HepG2 (cell line): ENCODE measurements around the gene TMOD3. TPM values are rescaled to one million over a fixed set of nuclear protein-coding genes. Genes with fewer than 3 reads are reported as not detected.

Experiments used
- ATAC-seq: fragments of 200-7000 bp; cut with Tn5 transposase; 3 replicates; pipeline ENCODE4 v1.9.1; 2020; ENCODE audit warnings: mild to moderate bottlenecking, moderate library complexity
- BruUV-seq: library from RNA; stranded (reverse); fragments of 400-500 nt; replicated peaks from 2 replicates; lab custom pipeline; 2021; lab: Mats Ljungman, UMichigan
- CTCF ChIA-PET: fragments of 300-600 bp; formaldehyde crosslinking; extraction: SDS; loops from one replicate; lab custom pipeline; 2021; ENCODE audit warnings: low total read pairs, inconsistent platforms, low intra/inter-chr PET ratio; lab: Yijun Ruan, JAX
- POLR2A ChIA-PET: fragments of 350-600 bp; sonication (Branson Sonifier 250); formaldehyde crosslinking; loops from one replicate; lab custom pipeline; 2020; ENCODE audit warnings: antibody characterized with exemption, inconsistent platforms; lab: Yijun Ruan, JAX
- DNase-seq: peaks from one replicate; pipeline ENCODE4 v3.0.0-alpha.2; 2015; ENCODE audit warnings: low spot score
- FAIRE-seq: peaks from 3 replicates; lab custom pipeline; 2011; peaks lifted over from hg19 to GRCh38; lab: Jason Lieb, UNC
- H2AFZ ChIP-seq: one replicate; pipeline ENCODE4 v1.6.1; 2011; ENCODE audit warnings: low read length, inconsistent platforms
- H3K27ac ChIP-seq: fragments of 300-600 bp; 3 replicates; pipeline ENCODE4 v1.8.0; 2011; ENCODE audit warnings: mixed run types, mild to moderate bottlenecking, mixed read lengths, low read length, inconsistent platforms; ENCODE audit not compliant: insufficient read depth; ENCODE audit errors: extremely low read length
- H3K27me3 ChIP-seq, 2 experiments: fragments of 200-600 bp in 1 of 2; 2 replicates in 1 of 2; 3 replicates in 1 of 2; pipeline versions ENCODE4 v1.6.0 to v1.8.0; 2011; ENCODE audit warnings: low read length in 2 of 2, mild to moderate bottlenecking in 2 of 2, moderate library complexity in 2 of 2, inconsistent platforms in 1 of 2; ENCODE audit not compliant: insufficient read depth in 2 of 2, control insufficient read depth in 1 of 2
- H3K36me3 ChIP-seq, 2 experiments: fragments of 200-600 bp in 1 of 2; replicated peaks in 1 of 2; 2 replicates in 1 of 2; 3 replicates in 1 of 2; pipeline versions ENCODE4 v1.5.1 to v1.8.0; 2011; ENCODE audit warnings: low read length in 2 of 2, inconsistent platforms in 1 of 2; ENCODE audit not compliant: insufficient read depth in 2 of 2, control insufficient read depth in 1 of 2
- H3K4me1 ChIP-seq: 2 replicates; pipeline ENCODE4 v1.5.1; 2012; ENCODE audit warnings: low read length, inconsistent platforms; ENCODE audit not compliant: insufficient read depth
- H3K4me2 ChIP-seq: 2 replicates; pipeline ENCODE4 v1.6.0; 2011; ENCODE audit warnings: low read depth, low read length, inconsistent platforms
- H3K4me3 ChIP-seq, 3 experiments: fragments of 200-600 bp in 1 of 3; sonication (generic), shearing (Covaris generic) in 1 of 3; replicated peaks in 1 of 3; 2 replicates each; pipeline ENCODE4 v1.5.1; 2011 to 2016; ENCODE audit warnings: low read length in 3 of 3, inconsistent platforms in 2 of 3, low read depth in 2 of 3, mild to moderate bottlenecking in 2 of 3, control low read depth in 1 of 3, mixed read lengths in 1 of 3; ENCODE audit not compliant: insufficient read depth in 1 of 3
- H3K79me2 ChIP-seq: one replicate; pipeline ENCODE4 v1.6.1; 2011; ENCODE audit warnings: low read length, inconsistent platforms; ENCODE audit not compliant: insufficient read depth
- H3K9ac ChIP-seq: 2 replicates; pipeline ENCODE4 v1.6.0; 2011; ENCODE audit warnings: mild to moderate bottlenecking, low read depth, low read length, inconsistent platforms; ENCODE audit not compliant: insufficient read depth
- H3K9me3 ChIP-seq: 2 replicates; pipeline ENCODE4 v1.5.1; 2012; ENCODE audit warnings: mild to moderate bottlenecking, low read length
- H4K20me1 ChIP-seq: 2 replicates; pipeline ENCODE4 v1.6.0; 2011; ENCODE audit warnings: inconsistent platforms, mild to moderate bottlenecking, low read length, moderate library complexity; ENCODE audit not compliant: insufficient read depth
- KDM3A ChIP-seq: IDR thresholded peaks from 2 replicates; pipeline ENCODE4 v1.6.1; 2018; ENCODE audit warnings: low read depth, missing compliant biosample characterization
- MTA3 ChIP-seq: sonication (generic); formaldehyde crosslinking; IDR thresholded peaks from 2 replicates; pipeline ENCODE4 v1.4.0; 2020; ENCODE audit warnings: missing genetic modification reagents
- PCBP1 ChIP-seq: fragments of 200-400 bp; formaldehyde crosslinking; IDR thresholded peaks from 2 replicates; pipeline ENCODE4 v1.6.1; 2017; ENCODE audit warnings: mild to moderate bottlenecking, low read depth, low read length, borderline replicate concordance
- RARA ChIP-seq: IDR thresholded peaks from 2 replicates; pipeline ENCODE4 v1.6.1; 2016; ENCODE audit warnings: missing genetic modification reagents, missing compliant biosample characterization
- SKI ChIP-seq: fragments of 450-650 bp; IDR thresholded peaks from one replicate; pipeline ENCODE4 v1.6.1; 2018; ENCODE audit warnings: mild to moderate bottlenecking; ENCODE audit not compliant: partially characterized antibody
- SMARCE1 ChIP-seq: fragments of 450-650 bp; IDR thresholded peaks from 2 replicates; pipeline ENCODE4 v1.6.1; 2017; ENCODE audit warnings: borderline replicate concordance
- ZNF17 ChIP-seq: sonication (generic); formaldehyde crosslinking; IDR thresholded peaks from 2 replicates; pipeline ENCODE4 v1.5.0; 2020; ENCODE audit warnings: mild to moderate bottlenecking, missing genetic modification reagents
- ZNF512B ChIP-seq: sonication (generic); formaldehyde crosslinking; IDR thresholded peaks from 2 replicates; pipeline ENCODE4 v1.5.1; 2020; ENCODE audit warnings: missing genetic modification reagents, mild to moderate bottlenecking, borderline replicate concordance
- ZNF609 ChIP-seq: sonication (generic); formaldehyde crosslinking; IDR thresholded peaks from 2 replicates; pipeline ENCODE4 v1.4.0; 2020; ENCODE audit warnings: mild to moderate bottlenecking, missing genetic modification reagents, borderline replicate concordance
- ZNF7 ChIP-seq: IDR thresholded peaks from 2 replicates; pipeline ENCODE4 v1.6.1; 2016; ENCODE audit warnings: missing biosample characterization, missing genetic modification reagents
- WGBS: methylation state at CpG from one replicate; pipeline ENCODE4 v1.1.6; 2017; ENCODE audit warnings: low lambda C conversion rate; 5-methylcytosine and 5-hydroxymethylcytosine counted together
- in situ Hi-C: cut with HindIII; loops from 2 replicates; pipeline ENCODE4 v1.10.0; 2017; ENCODE audit warnings: low pct_unique_long_range_greater_than_20kb; ENCODE audit not compliant: extremely low pct_ligation_motif_present
- intact Hi-C: fragments of 100-400 bp; cut with micrococcal nuclease; formaldehyde crosslinking; loops from one replicate; pipeline ENCODE4 v1.10.0; 2022; ENCODE audit not compliant: unreplicated experiment
- polyA plus RNA-seq, 8 experiments: library from polyadenylated mRNA; depleted of rRNA in 3 of 8; stranded (reverse) in 7 of 8; unstranded in 1 of 8; fragments of >200 nt; fragmentation: Illumina TruSeq in 4 of 8; extraction: Trizol in 4 of 8; gene quantifications; 2 replicates each; pipeline versions ENCODE4 v1.2.1 to v1.2.3, GENCODE V29; 2011 to 2016; ENCODE audit warnings: low read depth in 4 of 8, missing spikeins in 1 of 8, mixed read lengths in 1 of 8; ENCODE audit not compliant: insufficient read depth in 1 of 8
- total RNA-seq, 5 experiments: library from RNA; depleted of rRNA; stranded (reverse); fragments of >200 nt; fragmentation: Illumina TruSeq; extraction: Trizol; gene quantifications; 2 replicates each; pipeline ENCODE4 v1.2.3, GENCODE V29; 2016; ENCODE audit warnings: low read depth in 1 of 5
- TF ChIP-seq, protein P1 (sequence below): sonication (generic); formaldehyde crosslinking; IDR thresholded peaks from 2 replicates; pipeline ENCODE4 v1.5.1; 2020; ENCODE audit warnings: missing genetic modification reagents, mild to moderate bottlenecking, borderline replicate concordance
- TF ChIP-seq, protein P2 (sequence below): sonication (generic); formaldehyde crosslinking; IDR thresholded peaks from 2 replicates; pipeline ENCODE4 v1.9.0; 2021; ENCODE audit warnings: missing genetic modification reagents, borderline replicate concordance
- TF ChIP-seq, protein P3 (sequence below): sonication (generic); formaldehyde crosslinking; IDR thresholded peaks from 2 replicates; pipeline ENCODE4 v1.4.0; 2020; ENCODE audit warnings: missing genetic modification reagents, borderline replicate concordance

Gene TMOD3
- total and polyA plus RNA-seq, 2 of the 13 experiments (the other 11 are each of a cell fraction or from before 2014, with no cell fraction given): 5.1 to 23.2 TPM

- no peaks in the 10 kb centered on the region for H3K79me2 ChIP-seq
- H3K27me3 ChIP-seq: no peaks in the 10 kb centered on the region
- peaks cover 8 to 33% of the 10 kb centered on the region in 2 experiments for H3K36me3 ChIP-seq
- 93% methylated on average over 3 of the region's 3 CpGs for WGBS
- H2AFZ ChIP-seq: no peak overlapping the region
- ATAC-seq: no peak
- CTCF ChIA-PET: no interaction called here
- H3K9me3 ChIP-seq: no peaks in the 10 kb centered on the region
- no peak for FAIRE-seq
- no peak overlapping the region for H3K9ac ChIP-seq
- no peaks in the 10 kb centered on the region for H4K20me1 ChIP-seq
- H3K4me2 ChIP-seq: no peak overlapping the region
- DNase-seq: no peak
- H3K4me3 ChIP-seq: no peak overlapping the region
- POLR2A ChIA-PET: no interaction called here
- BruUV-seq: no TSS peak
- peaks cover 28% of the 10 kb centered on the region for H3K4me1 ChIP-seq
- H3K27ac ChIP-seq: no peak overlapping the region
- in situ Hi-C loops: loop anchor here (25.0 kb wide), 1 partner anchor 267 kb away; no protein-coding TSS in a partner anchor
- intact Hi-C loops: no loop called here
- TF ChIP-seq, protein P1, sequence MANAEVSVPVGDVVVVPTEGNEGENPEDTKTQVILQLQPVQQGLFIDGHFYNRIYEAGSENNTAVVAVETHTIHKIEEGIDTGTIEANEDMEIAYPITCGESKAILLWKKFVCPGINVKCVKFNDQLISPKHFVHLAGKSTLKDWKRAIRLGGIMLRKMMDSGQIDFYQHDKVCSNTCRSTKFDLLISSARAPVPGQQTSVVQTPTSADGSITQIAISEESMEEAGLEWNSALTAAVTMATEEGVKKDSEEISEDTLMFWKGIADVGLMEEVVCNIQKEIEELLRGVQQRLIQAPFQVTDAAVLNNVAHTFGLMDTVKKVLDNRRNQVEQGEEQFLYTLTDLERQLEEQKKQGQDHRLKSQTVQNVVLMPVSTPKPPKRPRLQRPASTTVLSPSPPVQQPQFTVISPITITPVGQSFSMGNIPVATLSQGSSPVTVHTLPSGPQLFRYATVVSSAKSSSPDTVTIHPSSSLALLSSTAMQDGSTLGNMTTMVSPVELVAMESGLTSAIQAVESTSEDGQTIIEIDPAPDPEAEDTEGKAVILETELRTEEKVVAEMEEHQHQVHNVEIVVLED (CRISPR knock-in tag): no peak
- TF ChIP-seq ZNF512B (CRISPR knock-in tag) (no peak), ZNF17 (CRISPR knock-in tag) (no peak), ZNF609 (CRISPR knock-in tag) (no peak), RARA (CRISPR knock-in tag) (no peak), PCBP1 (no peak), MTA3 (CRISPR knock-in tag) (no peak), SMARCE1 (no peak), KDM3A (CRISPR knock-in tag) (no peak), ZNF7 (no peak), SKI (no peak)
- TF ChIP-seq, protein P2, sequence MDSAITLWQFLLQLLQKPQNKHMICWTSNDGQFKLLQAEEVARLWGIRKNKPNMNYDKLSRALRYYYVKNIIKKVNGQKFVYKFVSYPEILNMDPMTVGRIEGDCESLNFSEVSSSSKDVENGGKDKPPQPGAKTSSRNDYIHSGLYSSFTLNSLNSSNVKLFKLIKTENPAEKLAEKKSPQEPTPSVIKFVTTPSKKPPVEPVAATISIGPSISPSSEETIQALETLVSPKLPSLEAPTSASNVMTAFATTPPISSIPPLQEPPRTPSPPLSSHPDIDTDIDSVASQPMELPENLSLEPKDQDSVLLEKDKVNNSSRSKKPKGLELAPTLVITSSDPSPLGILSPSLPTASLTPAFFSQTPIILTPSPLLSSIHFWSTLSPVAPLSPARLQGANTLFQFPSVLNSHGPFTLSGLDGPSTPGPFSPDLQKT (CRISPR knock-in tag): no peak
- TF ChIP-seq, protein P3, sequence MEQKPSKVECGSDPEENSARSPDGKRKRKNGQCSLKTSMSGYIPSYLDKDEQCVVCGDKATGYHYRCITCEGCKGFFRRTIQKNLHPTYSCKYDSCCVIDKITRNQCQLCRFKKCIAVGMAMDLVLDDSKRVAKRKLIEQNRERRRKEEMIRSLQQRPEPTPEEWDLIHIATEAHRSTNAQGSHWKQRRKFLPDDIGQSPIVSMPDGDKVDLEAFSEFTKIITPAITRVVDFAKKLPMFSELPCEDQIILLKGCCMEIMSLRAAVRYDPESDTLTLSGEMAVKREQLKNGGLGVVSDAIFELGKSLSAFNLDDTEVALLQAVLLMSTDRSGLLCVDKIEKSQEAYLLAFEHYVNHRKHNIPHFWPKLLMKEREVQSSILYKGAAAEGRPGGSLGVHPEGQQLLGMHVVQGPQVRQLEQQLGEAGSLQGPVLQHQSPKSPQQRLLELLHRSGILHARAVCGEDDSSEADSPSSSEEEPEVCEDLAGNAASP (CRISPR knock-in tag): no peak
These were observed 75.0 kb downstream of the TMOD3 start for GRCh38 chr15:51904421-51904820.
